Ishikawa (cell line): ENCODE results near the gene DGKI.

Experiments
- CEBPB ChIP-seq: IDR thresholded peaks from 2 replicates; pipeline ENCODE4 v1.6.1; 2012
- CREB1 ChIP-seq: IDR thresholded peaks from 2 replicates; pipeline ENCODE4 v1.6.1; 2012; ENCODE audit warnings: low read depth
- EGR1 ChIP-seq: IDR thresholded peaks from 2 replicates; pipeline ENCODE4 v1.6.1; 2012
- EP300 ChIP-seq: IDR thresholded peaks from 2 replicates; pipeline ENCODE4 v1.6.1; 2012; ENCODE audit warnings: borderline replicate concordance
- FOXM1 ChIP-seq: IDR thresholded peaks from 2 replicates; pipeline ENCODE4 v1.6.1; 2012; ENCODE audit warnings: low read depth, borderline replicate concordance
- NFIC ChIP-seq: IDR thresholded peaks from 2 replicates; pipeline ENCODE4 v1.6.1; 2012
- RAD21 ChIP-seq: IDR thresholded peaks from 2 replicates; pipeline ENCODE4 v1.6.1; 2012; ENCODE audit warnings: low read depth
- REST ChIP-seq: IDR thresholded peaks from 2 replicates; pipeline ENCODE4 v1.6.1; 2012; ENCODE audit warnings: low read depth, mild to moderate bottlenecking
- TAF1 ChIP-seq: IDR thresholded peaks from 2 replicates; pipeline ENCODE4 v1.6.1; 2012; ENCODE audit warnings: low read depth, mild to moderate bottlenecking
- TCF12 ChIP-seq: IDR thresholded peaks from 2 replicates; pipeline ENCODE4 v1.6.1; 2012; ENCODE audit warnings: low read depth
- TEAD4 ChIP-seq: IDR thresholded peaks from 2 replicates; pipeline ENCODE4 v1.6.1; 2012
- USF1 ChIP-seq: IDR thresholded peaks from 2 replicates; pipeline ENCODE4 v1.6.1; 2012
- YY1 ChIP-seq: IDR thresholded peaks from 2 replicates; pipeline ENCODE4 v1.6.1; 2012; ENCODE audit warnings: low read depth
- ZBTB7A ChIP-seq: IDR thresholded peaks from 2 replicates; pipeline ENCODE4 v1.6.1; 2012; ENCODE audit warnings: low read depth
- TF ChIP-seq, protein P1 (sequence below): IDR thresholded peaks from 2 replicates; pipeline ENCODE4 v1.6.1; 2012

The DGKI gene

GRCh38 chr7:137363683-137364082 lies 483.1 kb downstream of the DGKI start:
- TF ChIP-seq YY1: no peak
- TF ChIP-seq RAD21: no peak
- TF ChIP-seq FOXM1: no peak
- TF ChIP-seq ZBTB7A: no peak
- TF ChIP-seq TEAD4: no peak
- no peak for TF ChIP-seq NFIC
- no peak for TF ChIP-seq TCF12
- no peak for TF ChIP-seq REST
- no peak for TF ChIP-seq TAF1
- TF ChIP-seq EGR1: no peak
- TF ChIP-seq USF1: no peak
- no peak for TF ChIP-seq CEBPB
- TF ChIP-seq EP300: no peak

GRCh38 chr7:137360087-137360679 lies 486.6 kb downstream of the DGKI start:
- TF ChIP-seq RAD21: no peak
- no peak for TF ChIP-seq TCF12

GRCh38 chr7:137354961-137355360 lies 491.8 kb downstream of the DGKI start:
- TF ChIP-seq EP300 (no peak), REST (no peak), NFIC (no peak), YY1 (no peak), CREB1 (no peak), ZBTB7A (no peak), TEAD4 (no peak), CEBPB (no peak), RAD21 (no peak), TAF1 (no peak), EGR1 (no peak), TCF12 (no peak), USF1 (no peak)
- TF ChIP-seq, protein P1, sequence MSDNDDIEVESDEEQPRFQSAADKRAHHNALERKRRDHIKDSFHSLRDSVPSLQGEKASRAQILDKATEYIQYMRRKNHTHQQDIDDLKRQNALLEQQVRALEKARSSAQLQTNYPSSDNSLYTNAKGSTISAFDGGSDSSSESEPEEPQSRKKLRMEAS: no peak

GRCh38 chr7:137354396-137354795 lies 492.4 kb downstream of the DGKI start:
- TF ChIP-seq RAD21 (no peak), CEBPB (no peak), NFIC (no peak), EGR1 (no peak), ZBTB7A (no peak), TEAD4 (no peak), CREB1 (no peak), TCF12 (no peak), FOXM1 (no peak), YY1 (no peak)
- TF ChIP-seq, protein P1: no peak

DNA sequence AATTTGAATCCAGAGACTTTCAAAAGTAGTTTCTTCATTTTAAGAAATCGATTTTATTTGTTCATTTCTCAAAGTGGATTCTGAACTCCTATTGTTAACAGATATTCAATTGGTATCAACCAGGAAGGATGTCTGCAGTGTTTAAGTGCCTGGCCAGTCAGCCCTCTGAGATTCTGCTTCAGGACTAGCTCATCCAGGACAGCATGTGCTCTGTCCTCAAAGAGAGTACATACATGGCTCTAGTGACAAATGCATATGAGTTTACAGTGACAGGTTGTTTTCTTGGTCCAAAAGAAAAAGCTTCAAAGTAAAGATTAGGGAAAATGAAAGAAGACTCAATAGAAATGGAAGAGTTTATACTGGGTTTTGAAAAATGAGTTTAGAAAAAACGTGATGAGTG lies 494.8 kb downstream of the DGKI start:
- TF ChIP-seq USF1 (no peak), YY1 (no peak), RAD21 (no peak), REST (no peak)
- TF ChIP-seq, protein P1: no peak
